Activated T-helper 2 cell treated with anti-CD3 and anti-CD28 coated beads, Interferon-gamma antibody, Interleukin-2, Interleukin-4, amounts not matched to agents 10 μg/mL and 5 μg/mL and 100 μg/mL, durations not matched to agents 14 hours and 24 hours and 36 hours (primary cell): ENCODE data around the gene MMD. TPM values are rescaled to one million over a fixed set of nuclear protein-coding genes. Genes with fewer than 3 reads are reported as not detected.
"Not testable (repeated sequence)": the region's sequence is repeated elsewhere in the genome, so short reads cannot be mapped to it uniquely, and the experiment has no call there.

Experiments
- DNase-seq: peaks from one replicate; pipeline ENCODE4 v3.0.0; 2021; ENCODE audit warnings: low spot score
- H3K27ac Mint-ChIP-seq: one replicate; pipeline ENCODE4 v1.8.0; 2021; ENCODE audit warnings: mixed read lengths
- H3K27me3 Mint-ChIP-seq: one replicate; pipeline ENCODE4 v1.8.0; 2021; ENCODE audit warnings: low read depth, mixed read lengths
- H3K36me3 Mint-ChIP-seq: one replicate; pipeline ENCODE4 v1.8.0; 2021; ENCODE audit warnings: low read depth, mixed read lengths
- H3K4me1 Mint-ChIP-seq: one replicate; pipeline ENCODE4 v1.8.0; 2021; ENCODE audit warnings: low read depth, mixed read lengths
- H3K4me3 Mint-ChIP-seq: one replicate; pipeline ENCODE4 v1.8.0; 2021; ENCODE audit warnings: low read depth, mild to moderate bottlenecking, moderate library complexity, mixed read lengths
- H3K9me3 Mint-ChIP-seq: one replicate; pipeline ENCODE4 v1.8.0; 2021; ENCODE audit warnings: mixed read lengths
- intact Hi-C: fragments of 100-400 bp; cut with micrococcal nuclease; formaldehyde crosslinking; loops from one replicate; pipeline ENCODE4 v1.15.1; 2023
- total RNA-seq: library from RNA; stranded (reverse); gene quantifications from 2 replicates; pipeline ENCODE4 v1.2.3, GENCODE V29; 2022

Gene MMD
- total RNA-seq, 1 donor from 2014 or later = 30.1 TPM

- H3K4me1 Mint-ChIP-seq = peaks cover 14% of the 10 kb centered on the region
- no peak overlapping the region for H3K4me3 Mint-ChIP-seq
- no peak overlapping the region for H3K27ac Mint-ChIP-seq
- no peaks in the 10 kb centered on the region for H3K36me3 Mint-ChIP-seq
- intact Hi-C loops = no loop called here
- no peaks in the 10 kb centered on the region for H3K9me3 Mint-ChIP-seq
- peaks cover 22% of the 10 kb centered on the region for H3K27me3 Mint-ChIP-seq
- DNase-seq = no peak
These were observed 18.8 kb upstream of the MMD start for GRCh38 chr17:55440391-55440790.

GRCh38 chr17:55437159-55437605 lies 15.5 kb upstream of the MMD start:
- intact Hi-C loops = no loop called here
- H3K4me3 Mint-ChIP-seq = no peak overlapping the region
- H3K27ac Mint-ChIP-seq = no peak overlapping the region
- no peaks in the 10 kb centered on the region for H3K36me3 Mint-ChIP-seq
- no peaks in the 10 kb centered on the region for H3K9me3 Mint-ChIP-seq
- peaks cover 40% of the 10 kb centered on the region for H3K4me1 Mint-ChIP-seq
- no peak for DNase-seq
- peaks cover 21% of the 10 kb centered on the region for H3K27me3 Mint-ChIP-seq

GRCh38 chr17:55436224-55437158 lies 14.9 kb upstream of the MMD start:
- H3K9me3 Mint-ChIP-seq = no peaks in the 10 kb centered on the region
- peaks cover 43% of the 10 kb centered on the region for H3K4me1 Mint-ChIP-seq
- H3K27ac Mint-ChIP-seq = no peak overlapping the region
- intact Hi-C loops = no loop called here
- no peak overlapping the region for H3K4me3 Mint-ChIP-seq
- no peak for DNase-seq
- H3K36me3 Mint-ChIP-seq = no peaks in the 10 kb centered on the region
- peaks cover 21% of the 10 kb centered on the region for H3K27me3 Mint-ChIP-seq

GRCh38 chr17:55435408-55435807 lies 13.8 kb upstream of the MMD start:
- no peak overlapping the region for H3K4me3 Mint-ChIP-seq
- DNase-seq = no peak
- no peaks in the 10 kb centered on the region for H3K9me3 Mint-ChIP-seq
- H3K4me1 Mint-ChIP-seq = peaks cover 44% of the 10 kb centered on the region
- no peak overlapping the region for H3K27ac Mint-ChIP-seq
- intact Hi-C loops = loop anchor here (2.0 kb wide), 1 partner anchor 15 kb away; the partner anchor contains the start of gene MMD
- H3K36me3 Mint-ChIP-seq = no peaks in the 10 kb centered on the region
- peaks cover 21% of the 10 kb centered on the region for H3K27me3 Mint-ChIP-seq

GRCh38 chr17:55434721-55435120 lies 13.1 kb upstream of the MMD start:
- Mint-ChIP-seq H3K4me1 (peaks cover 44% of the 10 kb centered on the region), H3K36me3 (no peaks in the 10 kb centered on the region), H3K9me3 (no peaks in the 10 kb centered on the region), H3K4me3 (no peak overlapping the region), H3K27ac (no peak overlapping the region), H3K27me3 (peaks cover 18% of the 10 kb centered on the region)
- DNase-seq = no peak
- intact Hi-C loops = loop anchor here (2.0 kb wide), 1 partner anchor 14 kb away; the partner anchor contains the start of gene MMD

- H3K36me3 Mint-ChIP-seq = no peaks in the 10 kb centered on the region
- no peak for DNase-seq
- peaks cover 16% of the 10 kb centered on the region for H3K27me3 Mint-ChIP-seq
- no peak overlapping the region for H3K4me3 Mint-ChIP-seq
- intact Hi-C loops = loop anchor here (2.0 kb wide), 1 partner anchor 13 kb away; the partner anchor contains the start of gene MMD
- no peak overlapping the region for H3K27ac Mint-ChIP-seq
- H3K4me1 Mint-ChIP-seq = peaks cover 44% of the 10 kb centered on the region
- H3K9me3 Mint-ChIP-seq = no peaks in the 10 kb centered on the region
These were observed 12.2 kb upstream of the MMD start for GRCh38 chr17:55433629-55434422.

- H3K27ac Mint-ChIP-seq = no peak overlapping the region
These were observed 11.5 kb upstream of the MMD start for GRCh38 chr17:55433029-55433628.

GRCh38 chr17:55432358-55433028 lies 10.9 kb upstream of the MMD start:
- H3K36me3 Mint-ChIP-seq = no peaks in the 10 kb centered on the region
- intact Hi-C loops = no loop called here
- H3K27me3 Mint-ChIP-seq = peaks cover 14% of the 10 kb centered on the region
- no peak for DNase-seq
- no peaks in the 10 kb centered on the region for H3K9me3 Mint-ChIP-seq
- peaks cover 43% of the 10 kb centered on the region for H3K4me1 Mint-ChIP-seq
- H3K27ac Mint-ChIP-seq = peak overlapping the region; percentile 55
- H3K4me3 Mint-ChIP-seq = peak overlapping the region; percentile 45

More at GRCh38 chr17:55433029-55433628, 11.5 kb upstream of the MMD start:
- Mint-ChIP-seq H3K4me3 (no peak overlapping the region), H3K4me1 (peaks cover 44% of the 10 kb centered on the region), H3K27me3 (peaks cover 18% of the 10 kb centered on the region), H3K36me3 (no peaks in the 10 kb centered on the region), H3K9me3 (no peaks in the 10 kb centered on the region)
- no peak for DNase-seq
- intact Hi-C loops = no loop called here

GRCh38 chr17:55431914-55432313 lies 10.3 kb upstream of the MMD start:
- H3K4me3 Mint-ChIP-seq, intact Hi-C loops, H3K36me3 Mint-ChIP-seq, H3K27ac Mint-ChIP-seq, DNase-seq, H3K9me3 Mint-ChIP-seq: not testable (repeated sequence)
- Mint-ChIP-seq H3K27me3 (peaks cover 15% of the 10 kb centered on the region), H3K4me1 (peaks cover 42% of the 10 kb centered on the region)

- H3K27me3 Mint-ChIP-seq = peaks cover 17% of the 10 kb centered on the region
- no peaks in the 10 kb centered on the region for H3K9me3 Mint-ChIP-seq
- intact Hi-C loops = no loop called here
- peaks cover 36% of the 10 kb centered on the region for H3K4me1 Mint-ChIP-seq
- H3K4me3 Mint-ChIP-seq = no peak overlapping the region
- no peak for DNase-seq
- no peaks in the 10 kb centered on the region for H3K36me3 Mint-ChIP-seq
- no peak overlapping the region for H3K27ac Mint-ChIP-seq
These were observed 9.1 kb upstream of the MMD start for GRCh38 chr17:55430541-55431288.

GRCh38 chr17:55427587-55427882 lies 5.9 kb upstream of the MMD start:
- Mint-ChIP-seq H3K36me3 (no peaks in the 10 kb centered on the region), H3K9me3 (no peaks in the 10 kb centered on the region), H3K4me3 (no peak overlapping the region), H3K27ac (no peak overlapping the region), H3K4me1 (peaks cover 22% of the 10 kb centered on the region), H3K27me3 (peaks cover 40% of the 10 kb centered on the region)
- intact Hi-C loops = loop anchor here (10.0 kb wide), 1 partner anchor 113 kb away; no protein-coding TSS in a partner anchor
- no peak for DNase-seq
